Psoas muscle (tissue), 8 donors: ENCODE data around the gene SGCD. TPM values are rescaled to one million over a fixed set of nuclear protein-coding genes. Genes with fewer than 3 reads are reported as not detected.

ENCODE experiments used
- ATAC-seq, 4 donors: fragments of 200-7000 bp; cut with Tn5 transposase; one replicate each; pipeline ENCODE4 v1.9.1; 2020; ENCODE audit warnings: moderate library complexity in 3 of 4, mild to moderate bottlenecking in 2 of 4
- DNase-seq, 2 donors: peaks; one replicate each; pipeline ENCODE4 v3.0.0-alpha.2; 2020
- H3K27ac ChIP-seq: fragments of 200-600 bp; one replicate; pipeline ENCODE4 v1.8.0; 2022
- H3K27me3 ChIP-seq, 3 donors: fragments of 200-600 bp in 1 of 3; one replicate each; pipeline versions ENCODE4 v1.6.1 to v1.8.0; 2013 to 2022; ENCODE audit warnings: low read length in 2 of 3, mild to moderate bottlenecking in 2 of 3, moderate library complexity in 1 of 3; ENCODE audit not compliant: insufficient read depth in 3 of 3
- H3K36me3 ChIP-seq, 2 donors: fragments of 200-600 bp in 1 of 2; one replicate each; pipeline versions ENCODE4 v1.6.1 to v1.8.0; 2013 to 2022; ENCODE audit warnings: low read depth in 1 of 2, mild to moderate bottlenecking in 1 of 2, moderate library complexity in 1 of 2; ENCODE audit not compliant: insufficient read depth in 1 of 2
- H3K4me1 ChIP-seq: fragments of 200-600 bp; one replicate; pipeline ENCODE4 v1.8.0; 2022
- H3K4me3 ChIP-seq: fragments of 200-600 bp; one replicate; pipeline ENCODE4 v1.8.0; 2022; ENCODE audit warnings: mild to moderate bottlenecking
- H3K9me3 ChIP-seq: fragments of 200-600 bp; one replicate; pipeline ENCODE4 v1.8.0; 2022
- WGBS, 3 donors: extraction: QIAGEN DNeasy Blood & Tissue Kit; methylation state at CpG; one replicate each; pipeline versions ENCODE4 v1.1.6 to v1.1.7; 2013; 5-methylcytosine and 5-hydroxymethylcytosine counted together
- intact Hi-C, 2 donors: fragments of 100-400 bp; cut with DNase I; formaldehyde crosslinking; loops; one replicate each; pipeline versions ENCODE4 v1.11.0 to v1.14.2; 2022
- polyA plus RNA-seq, 3 donors: library from polyadenylated mRNA; stranded (reverse); fragments of 200-250 nt; gene quantifications; one replicate each; pipeline ENCODE4 v1.2.3, GENCODE V29; 2013
- total RNA-seq, 4 donors: library from RNA; stranded (reverse); fragmentation: NEBNext Ultra II Directional in 2 of 4; extraction: Animal tissue kit (Norgen Biotek cat#: 25700) in 2 of 4; gene quantifications; one replicate each; pipeline versions ENCODE4 v1.2.1 to v1.2.4, GENCODE V29; 2021 to 2023
- TF ChIP-seq, protein P1 (sequence below): fragments of 200-600 bp; IDR thresholded peaks from one replicate; pipeline ENCODE4 v1.8.0; 2022; ENCODE audit warnings: antibody characterized with exemption
- donor health status: healthy with polysubstance abuse.
- donor health status: DM: no; HTN: no; CAD: no; lungs with moderate emphysema.
- donor health status: Bipolar disorder and iron deficiency.
- donor health status: healthy.
- donor health status: DM: yes; HTN: yes; CAD: no.
- donor health status: DM: no; HTN: no; CAD: no.
- donor health status: DM: no; HTN: no; CAD: no.
- donor health status: DM: yes; HTN: yes; CAD: no.

SGCD gene
- total and polyA plus RNA-seq, 7 donors: 13.2 to 51.5 (median 33.2) TPM

DNA sequence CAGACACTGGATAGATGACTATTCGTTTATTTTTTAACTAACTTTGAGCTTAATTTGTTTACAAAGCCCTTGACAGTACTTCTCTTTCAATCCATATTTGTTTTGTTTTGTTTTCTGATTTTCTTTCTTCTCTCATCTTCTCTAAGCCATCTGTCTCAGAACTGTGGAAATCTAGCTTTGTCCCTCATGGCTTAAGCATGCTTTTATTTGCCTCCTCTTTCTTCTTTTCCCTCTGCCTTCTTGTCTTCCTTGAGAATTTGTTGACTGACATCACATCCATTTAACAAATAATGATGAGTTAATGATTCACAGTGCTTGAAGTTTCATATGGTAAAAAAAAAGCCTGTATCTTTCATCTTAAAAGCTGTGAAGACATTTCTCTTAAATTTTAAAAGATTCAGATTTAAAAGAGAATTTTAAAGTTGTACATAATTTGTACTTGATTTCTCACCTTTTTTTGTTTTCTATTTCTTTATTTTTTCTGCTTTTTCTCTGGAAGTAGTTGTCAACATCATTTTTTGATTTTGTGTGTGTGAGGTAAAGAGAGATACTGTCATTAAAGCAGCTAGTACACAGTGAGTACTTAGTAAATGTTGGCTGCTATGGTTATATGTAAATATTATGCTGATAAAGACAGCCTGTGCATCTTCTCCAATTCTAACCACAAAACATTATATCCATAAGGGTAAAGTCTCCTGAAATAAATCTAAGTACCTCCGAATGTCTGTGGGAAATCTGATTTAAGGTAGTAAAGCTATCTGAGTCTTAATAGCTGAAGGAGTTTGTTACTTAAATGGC, 13.9 kb upstream of the SGCD start:
- no peak for DNase-seq
- no peak for ATAC-seq
- TF ChIP-seq, protein P1, sequence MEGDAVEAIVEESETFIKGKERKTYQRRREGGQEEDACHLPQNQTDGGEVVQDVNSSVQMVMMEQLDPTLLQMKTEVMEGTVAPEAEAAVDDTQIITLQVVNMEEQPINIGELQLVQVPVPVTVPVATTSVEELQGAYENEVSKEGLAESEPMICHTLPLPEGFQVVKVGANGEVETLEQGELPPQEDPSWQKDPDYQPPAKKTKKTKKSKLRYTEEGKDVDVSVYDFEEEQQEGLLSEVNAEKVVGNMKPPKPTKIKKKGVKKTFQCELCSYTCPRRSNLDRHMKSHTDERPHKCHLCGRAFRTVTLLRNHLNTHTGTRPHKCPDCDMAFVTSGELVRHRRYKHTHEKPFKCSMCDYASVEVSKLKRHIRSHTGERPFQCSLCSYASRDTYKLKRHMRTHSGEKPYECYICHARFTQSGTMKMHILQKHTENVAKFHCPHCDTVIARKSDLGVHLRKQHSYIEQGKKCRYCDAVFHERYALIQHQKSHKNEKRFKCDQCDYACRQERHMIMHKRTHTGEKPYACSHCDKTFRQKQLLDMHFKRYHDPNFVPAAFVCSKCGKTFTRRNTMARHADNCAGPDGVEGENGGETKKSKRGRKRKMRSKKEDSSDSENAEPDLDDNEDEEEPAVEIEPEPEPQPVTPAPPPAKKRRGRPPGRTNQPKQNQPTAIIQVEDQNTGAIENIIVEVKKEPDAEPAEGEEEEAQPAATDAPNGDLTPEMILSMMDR: no peak
- no peaks in the 10 kb centered on the region for H3K36me3 ChIP-seq
- no peaks in the 10 kb centered on the region for H3K27me3 ChIP-seq
- no peak overlapping the region for H3K27ac ChIP-seq
- H3K9me3 ChIP-seq: no peaks in the 10 kb centered on the region
- no peak overlapping the region for H3K4me3 ChIP-seq
- 70 to 80% (median 79%) methylated on average over 2 of the region's 2 CpGs for WGBS, 3 donors
- intact Hi-C loops: no loop called here
- H3K4me1 ChIP-seq: no peaks in the 10 kb centered on the region

DNA sequence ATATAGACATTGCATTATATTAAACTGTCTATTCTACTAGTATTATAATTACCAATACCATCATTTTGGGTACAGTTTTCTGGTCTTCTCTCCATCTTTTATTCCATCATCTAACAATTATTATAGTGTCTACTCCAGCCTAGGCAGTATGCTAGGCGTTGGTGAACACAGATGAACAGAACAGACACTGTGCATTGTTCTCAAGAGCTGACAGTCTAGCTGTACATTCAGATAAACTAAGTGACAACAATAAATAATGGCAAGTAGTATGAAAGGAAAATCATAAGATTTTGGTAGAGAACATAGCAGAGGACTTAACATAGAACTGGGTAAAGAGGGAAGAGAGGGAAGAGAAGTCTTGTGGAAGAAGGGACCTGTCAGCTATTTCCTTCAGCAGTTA, 12.5 kb upstream of the SGCD start:
- H3K4me3 ChIP-seq: no peak overlapping the region
- 74 to 86% (median 76%) methylated on average over 1 of the region's 1 CpG for WGBS, 3 donors
- ATAC-seq: no peak
- no peaks in the 10 kb centered on the region for H3K9me3 ChIP-seq
- H3K27me3 ChIP-seq: no peaks in the 10 kb centered on the region
- TF ChIP-seq, protein P1: no peak
- intact Hi-C loops: no loop called here
- no peaks in the 10 kb centered on the region for H3K36me3 ChIP-seq
- H3K4me1 ChIP-seq: no peaks in the 10 kb centered on the region
- H3K27ac ChIP-seq: no peak overlapping the region
- no peak for DNase-seq

DNA sequence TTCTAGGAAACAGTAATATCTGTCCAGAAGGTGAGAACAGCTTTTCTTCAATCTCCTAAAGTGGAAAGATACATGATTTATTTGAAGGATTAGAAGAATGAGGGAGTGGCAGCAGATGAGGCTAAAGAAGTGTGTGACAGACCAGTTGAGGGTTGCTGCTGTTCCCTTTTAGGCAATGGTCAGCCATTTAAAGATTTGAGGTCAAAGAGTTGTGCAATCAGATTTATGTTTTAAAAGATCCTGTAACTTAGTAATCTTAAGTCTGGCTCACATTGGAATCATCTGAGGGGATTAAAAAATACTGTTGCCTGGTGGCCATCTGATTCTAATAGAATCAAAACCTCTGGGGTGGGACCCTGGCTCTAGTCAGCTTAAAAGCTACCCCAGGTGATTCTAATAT, 4.3 kb upstream of the SGCD start:
- ATAC-seq (no peak), DNase-seq (no peak)
- H3K4me3 ChIP-seq: no peak overlapping the region
- H3K36me3 ChIP-seq: no peaks in the 10 kb centered on the region
- H3K9me3 ChIP-seq: no peaks in the 10 kb centered on the region
- no peaks in the 10 kb centered on the region for H3K27me3 ChIP-seq
- no peak overlapping the region for H3K27ac ChIP-seq
- intact Hi-C loops: loop anchor here in 1 of 2 donors (10.0 kb wide), 1 partner anchor 48 kb away; no protein-coding TSS in a partner anchor
- H3K4me1 ChIP-seq: peaks cover 20% of the 10 kb centered on the region
- TF ChIP-seq, protein P1: no peak

DNA sequence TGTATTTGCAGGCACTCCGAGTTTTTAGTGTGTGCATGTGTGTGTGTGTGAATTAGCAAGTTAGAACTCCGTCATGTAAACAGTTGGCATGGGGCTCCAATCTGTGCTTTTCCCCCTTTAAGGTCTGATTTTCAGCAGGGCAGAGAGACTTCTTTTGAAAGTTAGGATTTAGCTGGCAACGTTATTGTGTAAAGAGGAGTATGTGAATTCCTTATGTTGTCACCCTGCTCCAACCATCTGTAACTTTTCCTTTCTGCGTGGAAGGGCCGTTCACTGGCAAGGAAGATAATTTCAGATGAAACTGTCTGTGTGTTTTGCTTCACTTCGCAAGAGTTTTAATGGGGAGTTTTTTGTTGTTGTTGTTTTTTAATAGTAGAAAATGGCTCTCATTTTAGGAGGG, 332 bp downstream of the SGCD start:
- Histone ChIP-seq H3K4me1 (peaks cover 37% of the 10 kb centered on the region), H3K27me3 (no peaks in the 10 kb centered on the region), H3K36me3 (no peaks in the 10 kb centered on the region), H3K9me3 (no peaks in the 10 kb centered on the region), H3K4me3 (peak overlapping the region; percentile 69), H3K27ac (peak overlapping the region; percentile 86)
- DNase-seq: no peak
- WGBS, 3 donors: 10 to 13% (median 11%) methylated on average over 6 of the region's 6 CpGs
- TF ChIP-seq, protein P1: no peak
- intact Hi-C loops: loop anchor here (5.0 to 10.0 kb wide), 4 partner anchors 52 to 385 kb away; no protein-coding TSS in a partner anchor
- peak in 1 of 4 donors; percentile 0 for ATAC-seq
